D341Med (cell line): Measurements from ENCODE around the gene GPRC5C.
"Not testable (repeated sequence)": the region's sequence is repeated elsewhere in the genome, so short reads cannot be mapped to it uniquely, and the experiment has no call there.

Experiments
- DNase-seq: peaks from one replicate; pipeline ENCODE4 v3.0.0; 2012; ENCODE audit warnings: low spot score

The GPRC5C gene

GRCh38 chr17:74431568-74432423 is at the start of gene GPRC5C:
Gene GPRC5C (plus strand): TSS chr17:74432088. CDS start chr17:74439777, 7,689 bp downstream.
- peak; percentile 76 for DNase-seq

GRCh38 chr17:74383141-74383540 is 48.7 kb upstream of the GPRC5C start:
- DNase-seq = no peak

- no peak for DNase-seq
Measured at GRCh38 chr17:74385201-74385600, 46.7 kb upstream of the GPRC5C start.

- no peak for DNase-seq
Measured at GRCh38 chr17:74386386-74386785, 45.5 kb upstream of the GPRC5C start.

- no peak for DNase-seq
Measured at GRCh38 chr17:74387365-74388218, 44.3 kb upstream of the GPRC5C start.

- no peak for DNase-seq
Measured at GRCh38 chr17:74389084-74389753, 42.7 kb upstream of the GPRC5C start.

- no peak for DNase-seq
Measured at GRCh38 chr17:74389937-74390679, 41.8 kb upstream of the GPRC5C start.

GRCh38 chr17:74390680-74391653 is 40.9 kb upstream of the GPRC5C start:
- DNase-seq = no peak

GRCh38 chr17:74391771-74392170 is 40.1 kb upstream of the GPRC5C start:
- DNase-seq = no peak

GRCh38 chr17:74392848-74393247 is 39.0 kb upstream of the GPRC5C start:
- peak; percentile 60 for DNase-seq

GRCh38 chr17:74393346-74393942 is 38.4 kb upstream of the GPRC5C start:
- DNase-seq = no peak

- DNase-seq = no peak
Measured at GRCh38 chr17:74394275-74394950, 37.5 kb upstream of the GPRC5C start.

- DNase-seq = no peak
Measured at GRCh38 chr17:74394977-74395376, 36.9 kb upstream of the GPRC5C start.

GRCh38 chr17:74396567-74396966 is 35.3 kb upstream of the GPRC5C start:
- DNase-seq = no peak

- DNase-seq = peak; percentile 39
Measured at GRCh38 chr17:74402048-74402447, 29.8 kb upstream of the GPRC5C start.

- peak; percentile 38 for DNase-seq
Measured at GRCh38 chr17:74403512-74404137, 28.3 kb upstream of the GPRC5C start.

- DNase-seq = peak; percentile 38
Measured at GRCh38 chr17:74404218-74404617, 27.7 kb upstream of the GPRC5C start.

- no peak for DNase-seq
Measured at GRCh38 chr17:74404789-74405188, 27.1 kb upstream of the GPRC5C start.

GRCh38 chr17:74405311-74405710 is 26.6 kb upstream of the GPRC5C start:
- DNase-seq = not testable (repeated sequence)
